Activated B cell treated with CpG ODN at 0.5 μM for 24 hours (primary cell): Measurements from ENCODE around the gene OTX1. TPM values are rescaled to one million over a fixed set of nuclear protein-coding genes. Genes with fewer than 3 reads are reported as not detected.
A peak's percentile ranks its signal among the peaks of the same experiment; 100 is the strongest.

ENCODE experiments used
- ATAC-seq: fragments of 200-7000 bp; cut with Tn5 transposase; one replicate; pipeline ENCODE4 v1.10.0; 2021; ENCODE audit warnings: low read depth, mild to moderate bottlenecking, moderate library complexity
- CTCF ChIA-PET: fragments of 350-600 bp; sonication (Branson Sonifier 250); formaldehyde crosslinking; loops from one replicate; lab custom pipeline; 2021; ENCODE audit warnings: antibody characterized with exemption; lab: Charles Lee
- POLR2A ChIA-PET: fragments of 350-600 bp; sonication (Branson Sonifier 250); formaldehyde crosslinking; loops from one replicate; lab custom pipeline; 2021; ENCODE audit warnings: antibody characterized with exemption; lab: Charles Lee
- DNase-seq: peaks from one replicate; pipeline ENCODE4 v3.0.0; 2022
- H3K27ac Mint-ChIP-seq: one replicate; pipeline ENCODE4 v1.8.0; 2020; ENCODE audit warnings: mixed read lengths
- H3K27me3 Mint-ChIP-seq: one replicate; pipeline ENCODE4 v1.8.0; 2021; ENCODE audit warnings: mixed read lengths
- H3K36me3 Mint-ChIP-seq: one replicate; pipeline ENCODE4 v1.8.0; 2021; ENCODE audit warnings: low read depth, mixed read lengths
- H3K4me1 Mint-ChIP-seq: one replicate; pipeline ENCODE4 v1.8.0; 2021; ENCODE audit warnings: mixed read lengths
- H3K4me3 Mint-ChIP-seq: one replicate; pipeline ENCODE4 v1.8.0; 2020; ENCODE audit warnings: mild to moderate bottlenecking, mixed read lengths
- H3K9me3 Mint-ChIP-seq: one replicate; pipeline ENCODE4 v1.8.0; 2020; ENCODE audit warnings: mixed read lengths
- CTCF ChIP-seq: fragments of 200-600 bp; IDR thresholded peaks from one replicate; pipeline ENCODE4 v1.8.0; 2022; ENCODE audit warnings: antibody characterized with exemption, mild to moderate bottlenecking
- intact Hi-C: fragments of 100-400 bp; cut with micrococcal nuclease; formaldehyde crosslinking; loops from one replicate; pipeline ENCODE4 v1.15.1; 2024
- total RNA-seq: library from RNA; stranded (reverse); gene quantifications from 2 replicates; pipeline ENCODE4 v1.2.3, GENCODE V29; 2022

OTX1 gene
- total RNA-seq, 1 donor from 2014 or later = not detected

DNA sequence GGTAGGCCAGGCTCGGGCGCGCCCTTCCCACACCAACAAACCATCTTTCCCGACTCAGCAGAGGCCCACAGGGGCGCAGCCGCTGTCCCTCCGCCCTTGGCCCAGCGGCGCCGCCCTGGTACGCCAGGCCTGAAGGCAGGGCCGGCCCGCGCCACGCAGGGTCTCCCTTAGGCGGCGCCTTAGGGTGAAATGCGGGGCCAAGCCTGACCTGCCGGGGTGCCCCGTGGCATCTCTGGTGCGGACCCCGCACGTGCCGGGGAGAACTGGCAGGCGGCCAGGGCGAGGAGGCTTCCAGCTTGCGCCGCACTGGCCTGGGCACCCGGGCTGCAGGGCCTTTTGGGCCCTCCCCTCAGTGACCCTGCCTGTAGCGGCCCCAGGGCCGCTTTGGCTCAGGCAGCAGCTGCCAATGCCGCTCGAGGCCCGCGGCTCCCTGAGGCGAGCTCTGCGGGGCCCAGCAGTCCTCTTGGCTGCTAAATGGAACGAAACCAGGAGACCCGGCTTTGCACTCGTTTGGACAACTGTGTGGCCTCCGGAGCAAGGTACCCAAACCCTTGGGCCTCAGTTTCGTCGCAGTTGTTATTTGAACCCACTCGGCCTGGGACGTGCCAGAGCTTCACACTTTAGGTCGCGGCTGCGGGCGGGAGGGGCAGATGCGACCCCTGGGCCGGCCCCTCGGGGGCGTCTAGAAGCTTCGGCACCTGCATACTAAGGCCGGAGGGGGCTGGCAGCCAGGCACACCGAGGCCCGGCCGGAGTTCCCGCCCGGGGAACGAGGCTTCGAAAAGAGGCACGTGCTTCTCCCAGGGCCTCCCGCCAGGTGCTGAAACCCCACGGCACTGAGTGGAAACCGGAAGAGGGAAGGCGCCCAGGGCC lies 8.5 kb downstream of the OTX1 start:
- TF ChIP-seq CTCF = no peak
- H3K4me1 Mint-ChIP-seq = peaks cover 49% of the 10 kb centered on the region
- H3K9me3 Mint-ChIP-seq = peaks cover 4% of the 10 kb centered on the region
- peak overlapping the region; percentile 67 for H3K4me3 Mint-ChIP-seq
- CTCF ChIA-PET = no interaction called here
- intact Hi-C loops = loop anchor here (1.0 to 5.0 kb wide), 2 partner anchors 9 to 528 kb away; partner anchors contain the start of genes MDH1, OTX1 and WDPCP
- ATAC-seq = no peak
- peak; percentile 24 for DNase-seq
- H3K27ac Mint-ChIP-seq = no peak overlapping the region
- peaks cover 70% of the 10 kb centered on the region for H3K27me3 Mint-ChIP-seq
- POLR2A ChIA-PET = interaction anchor here (0.7 kb wide), 1 partner anchor 12 kb away, joined by 4 read pairs; no protein-coding TSS in a partner anchor
- H3K36me3 Mint-ChIP-seq = peaks cover 4% of the 10 kb centered on the region

DNA sequence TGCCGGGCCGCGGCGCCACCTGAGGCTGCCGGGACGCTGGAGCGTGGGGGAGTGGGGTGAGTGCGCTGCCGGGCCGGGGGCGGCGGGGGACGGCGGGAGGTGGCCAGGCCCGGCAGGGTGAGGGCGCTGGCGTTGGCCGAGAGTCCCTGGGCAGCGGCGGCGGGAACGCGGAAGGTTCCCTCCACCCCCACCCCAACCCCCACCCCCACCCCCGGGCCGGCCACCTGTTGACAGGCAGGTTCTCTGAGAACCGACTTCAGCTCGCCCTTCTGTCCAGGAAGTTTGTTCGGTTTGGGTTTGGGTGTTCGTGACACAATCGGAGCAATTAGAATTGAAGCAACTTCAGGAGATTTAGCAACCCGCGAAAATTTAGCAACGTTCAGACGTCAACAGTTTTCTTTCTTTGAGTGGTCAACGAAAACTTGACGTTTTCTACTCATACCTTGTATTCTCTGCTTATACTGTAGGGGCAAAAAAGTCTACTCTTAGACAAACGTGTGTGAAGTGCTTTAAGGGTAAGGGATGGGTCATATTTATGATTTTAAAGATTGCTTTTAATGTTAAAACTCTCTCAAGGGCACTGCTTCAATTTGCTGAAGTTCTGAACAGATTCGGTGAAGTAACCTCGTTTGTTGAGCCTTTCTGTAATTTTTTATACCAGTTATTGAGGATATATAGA lies 9.3 kb downstream of the OTX1 start:
- DNase-seq (no peak), ATAC-seq (no peak)
- TF ChIP-seq CTCF = no peak
- Mint-ChIP-seq H3K4me1 (peaks cover 42% of the 10 kb centered on the region), H3K36me3 (peaks cover 4% of the 10 kb centered on the region), H3K9me3 (peaks cover 4% of the 10 kb centered on the region), H3K27ac (peak overlapping the region; percentile 41), H3K4me3 (peak overlapping the region; percentile 41), H3K27me3 (peaks cover 68% of the 10 kb centered on the region)
- ChIA-PET CTCF (no interaction called here), POLR2A (interaction anchor here (0.7 kb wide), 1 partner anchor 10 kb away, joined by 3 read pairs; no protein-coding TSS in a partner anchor)
- intact Hi-C loops = loop anchor here (5.0 kb wide), 1 partner anchor 527 kb away; the partner anchor contains the start of genes MDH1 and WDPCP

DNA sequence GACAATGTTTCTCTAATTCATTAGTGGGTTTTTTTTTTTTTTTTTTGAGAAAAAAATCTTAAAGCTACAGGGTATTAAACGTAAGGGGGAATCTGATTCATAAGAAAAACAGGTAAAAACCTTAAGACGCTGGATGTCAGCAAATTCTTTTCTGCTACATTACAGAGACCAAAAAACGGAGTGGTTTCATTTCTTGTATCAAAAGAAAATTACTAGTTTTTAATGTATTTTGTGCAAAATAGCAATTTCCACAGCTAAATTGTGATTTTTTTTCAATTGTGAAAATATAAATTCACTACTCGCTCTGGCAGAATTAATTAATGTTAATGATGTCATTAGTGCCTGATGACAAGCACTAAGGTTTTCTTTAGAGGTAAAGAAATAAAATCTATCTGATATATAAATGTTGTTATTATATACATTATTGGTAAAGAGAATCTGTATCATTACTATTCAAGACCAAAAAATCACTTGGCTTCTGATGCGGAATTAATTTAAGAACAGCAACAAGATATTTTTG lies 9.9 kb downstream of the OTX1 start:
- ChIA-PET CTCF (no interaction called here), POLR2A (interaction anchor here (0.7 kb wide), 1 partner anchor 11 kb away, joined by 3 read pairs; no protein-coding TSS in a partner anchor)
- Mint-ChIP-seq H3K27me3 (peaks cover 67% of the 10 kb centered on the region), H3K36me3 (peaks cover 4% of the 10 kb centered on the region), H3K4me3 (no peak overlapping the region), H3K4me1 (peaks cover 36% of the 10 kb centered on the region), H3K9me3 (peaks cover 4% of the 10 kb centered on the region), H3K27ac (no peak overlapping the region)
- ATAC-seq (no peak), DNase-seq (no peak)
- TF ChIP-seq CTCF = no peak
- intact Hi-C loops = no loop called here

- peaks cover 49% of the 10 kb centered on the region for H3K27me3 Mint-ChIP-seq
- peaks cover 4% of the 10 kb centered on the region for H3K9me3 Mint-ChIP-seq
- no peak overlapping the region for H3K4me3 Mint-ChIP-seq
- POLR2A ChIA-PET = no interaction called here
- H3K27ac Mint-ChIP-seq = no peak overlapping the region
- ATAC-seq (no peak), DNase-seq (no peak)
- no peaks in the 10 kb centered on the region for H3K36me3 Mint-ChIP-seq
- TF ChIP-seq CTCF = no peak
- CTCF ChIA-PET = no interaction called here
- peaks cover 3% of the 10 kb centered on the region for H3K4me1 Mint-ChIP-seq
- intact Hi-C loops = no loop called here
Observed at GRCh38 chr2:63064197-63064596, 13.6 kb downstream of the OTX1 start.

- H3K4me3 Mint-ChIP-seq = no peak overlapping the region
- ATAC-seq = no peak
- DNase-seq = no peak
- CTCF ChIA-PET = no interaction called here
- H3K27ac Mint-ChIP-seq = no peak overlapping the region
- H3K27me3 Mint-ChIP-seq = peaks cover 49% of the 10 kb centered on the region
- POLR2A ChIA-PET = no interaction called here
- H3K4me1 Mint-ChIP-seq = peaks cover 3% of the 10 kb centered on the region
- intact Hi-C loops = no loop called here
- no peak for TF ChIP-seq CTCF
- H3K9me3 Mint-ChIP-seq = peaks cover 4% of the 10 kb centered on the region
- H3K36me3 Mint-ChIP-seq = no peaks in the 10 kb centered on the region
Observed at GRCh38 chr2:63064661-63065060, 14.0 kb downstream of the OTX1 start.
